Muscle of leg (tissue), 11 donors: Measurements from ENCODE around the gene MICOS13. TPM values are rescaled to one million over a fixed set of nuclear protein-coding genes. Genes with fewer than 3 reads are reported as not detected.
"Not testable (repeated sequence)": the region's sequence is repeated elsewhere in the genome, so short reads cannot be mapped to it uniquely, and the experiment has no call there.

Source experiments
- DNase-seq: peaks from one replicate; pipeline ENCODE4 v3.0.0; 2013
- H3K27ac ChIP-seq: one replicate; pipeline ENCODE4 v1.5.1; 2013; ENCODE audit warnings: mild to moderate bottlenecking, low read length, control low read depth
- H3K27me3 ChIP-seq: one replicate; pipeline ENCODE4 v1.6.1; 2013; ENCODE audit warnings: low read length; ENCODE audit not compliant: control insufficient read depth, insufficient read depth
- H3K36me3 ChIP-seq: one replicate; pipeline ENCODE4 v1.6.1; 2013; ENCODE audit warnings: low read length; ENCODE audit not compliant: control insufficient read depth, insufficient read depth
- H3K4me1 ChIP-seq: one replicate; pipeline ENCODE4 v1.6.1; 2013; ENCODE audit warnings: low read length; ENCODE audit not compliant: control insufficient read depth, insufficient read depth
- H3K4me3 ChIP-seq: one replicate; pipeline ENCODE4 v1.5.1; 2013; ENCODE audit warnings: low read length, control low read depth
- H3K9me3 ChIP-seq: replicated peaks from 2 replicates; pipeline ENCODE4 v1.6.1; 2013; ENCODE audit warnings: low read depth, low read length; ENCODE audit not compliant: control insufficient read depth
- WGBS: methylation state at CpG from one replicate; pipeline ENCODE4 v1.1.5; 2013; ENCODE audit warnings: missing lambda C conversion rate; ENCODE audit not compliant: insufficient coverage; 5-methylcytosine and 5-hydroxymethylcytosine counted together
- polyA plus RNA-seq, 8 donors: library from polyadenylated mRNA; unstranded; fragments of 120-200 nt; gene quantifications; one replicate each; pipeline versions ENCODE4 v1.2.1 to v1.2.3, GENCODE V29; 2013; ENCODE audit warnings: inconsistent platforms in 1 of 8, low replicate concordance in 1 of 8; ENCODE audit not compliant: insufficient read length in 8 of 8, insufficient read depth in 1 of 8
- total RNA-seq: library from RNA; stranded (reverse); fragments of 120-200 nt; gene quantifications from one replicate; pipeline ENCODE4 v1.2.4, GENCODE V29; 2013

Gene MICOS13
- total and polyA plus RNA-seq, 9 donors, result 74.4 to 122 (median 92.7) TPM

DNA sequence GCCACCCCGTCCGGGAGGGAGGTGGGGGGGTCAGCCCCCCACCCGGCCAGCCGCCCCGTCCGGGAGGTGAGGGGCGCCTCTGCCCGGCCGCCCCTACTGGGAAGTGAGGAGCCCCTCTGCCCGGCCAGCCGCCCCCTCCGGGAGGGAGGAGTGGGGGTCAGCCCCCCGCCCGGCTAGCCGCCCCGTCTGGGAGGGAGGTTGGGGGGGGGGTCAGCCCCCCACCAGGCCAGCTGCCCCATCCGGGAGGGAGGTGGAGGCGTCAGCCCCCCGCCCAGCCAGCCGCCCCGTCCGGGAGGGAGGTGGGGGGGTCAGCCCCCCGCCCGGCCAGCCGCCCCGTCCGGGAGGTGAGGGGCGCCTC, 21.7 kb upstream of the MICOS13 start:
- DNase-seq, H3K9me3 ChIP-seq, H3K4me3 ChIP-seq, H3K27me3 ChIP-seq, H3K4me1 ChIP-seq, H3K27ac ChIP-seq: not testable (repeated sequence)
- peaks cover 64% of the 10 kb centered on the region for H3K36me3 ChIP-seq
- 88% methylated on average over 5 of the region's 28 CpGs for WGBS

GRCh38 chr19:5700455-5701092, 20.3 kb upstream of the MICOS13 start:
- no peaks in the 10 kb centered on the region for H3K9me3 ChIP-seq
- WGBS, result 93% methylated on average over 21 of the region's 22 CpGs
- no peak overlapping the region for H3K4me3 ChIP-seq
- no peak overlapping the region for H3K27ac ChIP-seq
- peaks cover 65% of the 10 kb centered on the region for H3K36me3 ChIP-seq
- peaks cover 9% of the 10 kb centered on the region for H3K4me1 ChIP-seq
- no peaks in the 10 kb centered on the region for H3K27me3 ChIP-seq
- DNase-seq, result no peak

DNA sequence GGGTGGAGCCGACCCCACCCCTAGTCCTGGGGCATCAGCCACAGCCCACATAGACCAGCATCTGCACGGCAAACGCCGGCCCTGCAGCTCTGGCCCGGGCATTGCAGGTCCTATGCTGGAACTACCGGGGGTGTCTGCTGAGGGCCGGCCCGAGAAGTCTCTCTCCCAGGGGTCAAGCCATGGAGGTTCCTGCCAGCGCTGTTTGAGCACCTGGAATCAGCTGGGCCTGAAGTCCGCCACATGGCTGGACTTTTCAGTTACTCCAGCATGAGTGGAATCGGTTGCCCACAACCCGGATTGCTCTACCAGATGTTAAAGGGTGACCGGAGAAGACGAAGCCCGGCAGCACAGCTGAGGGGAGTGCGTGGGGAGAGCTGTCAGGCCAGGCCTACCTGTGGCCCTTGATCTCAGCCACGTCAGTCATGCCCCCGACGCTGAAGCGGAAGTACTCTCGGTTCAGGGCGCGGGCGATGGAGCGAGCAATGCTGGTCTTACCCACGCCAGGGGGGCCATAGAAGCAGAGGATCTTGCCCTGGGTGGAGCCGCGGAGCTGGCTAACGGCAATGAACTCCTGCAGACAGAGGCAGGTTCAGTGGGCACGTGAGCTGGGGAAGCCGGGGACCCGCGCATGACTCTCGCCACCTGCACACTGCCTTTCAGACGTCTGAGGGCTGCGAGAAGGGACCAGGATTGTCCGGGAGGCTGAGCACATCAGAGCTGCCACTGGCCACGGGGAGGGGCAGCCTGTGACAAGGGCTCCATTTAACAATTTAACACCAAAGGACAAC, 18.5 kb upstream of the MICOS13 start:
- Histone ChIP-seq H3K9me3 (no peaks in the 10 kb centered on the region), H3K27ac (no peak overlapping the region), H3K4me1 (peaks cover 22% of the 10 kb centered on the region), H3K36me3 (peaks cover 65% of the 10 kb centered on the region), H3K27me3 (no peaks in the 10 kb centered on the region), H3K4me3 (no peak overlapping the region)
- DNase-seq, result no peak
- WGBS, result 87% methylated on average over 35 of the region's 38 CpGs

DNA sequence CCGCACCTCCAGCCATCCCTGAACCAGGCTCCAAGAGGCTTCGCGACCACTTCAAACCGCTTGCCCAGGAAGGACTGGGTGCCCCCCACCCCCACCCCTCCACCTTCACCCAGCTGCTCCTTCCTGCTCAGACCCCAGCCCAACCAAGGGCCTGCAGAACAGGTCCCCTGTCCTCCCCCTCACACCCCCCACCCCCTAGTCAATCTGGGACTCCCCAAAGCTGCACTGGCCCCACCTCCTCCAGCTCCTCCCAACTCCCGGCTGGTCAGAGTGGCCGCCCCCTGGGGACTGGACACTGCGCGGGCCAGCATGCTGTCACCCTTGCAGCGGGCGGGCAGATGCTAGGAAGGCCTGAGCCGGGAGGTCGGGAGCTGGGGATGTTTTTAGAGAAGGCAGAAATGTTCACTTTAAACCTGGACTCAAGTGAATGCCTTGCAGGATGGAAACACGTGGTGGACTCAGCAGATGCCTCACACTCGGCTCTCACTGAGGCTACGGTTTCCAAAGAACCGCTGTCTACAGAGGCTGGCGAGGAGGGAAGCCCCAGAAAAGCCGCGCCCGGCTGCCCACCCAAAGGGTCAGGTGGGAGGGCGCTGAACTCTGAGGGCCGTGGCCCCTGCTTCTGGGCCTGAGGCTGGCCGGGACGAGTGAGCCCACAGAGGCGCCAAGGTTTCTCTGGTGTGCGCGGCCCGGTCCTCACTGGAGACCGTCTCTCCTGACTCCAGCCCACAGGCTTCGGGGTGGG, 17.7 kb upstream of the MICOS13 start:
- H3K36me3 ChIP-seq, result peaks cover 64% of the 10 kb centered on the region
- 78% methylated on average over 26 of the region's 30 CpGs for WGBS
- no peak for DNase-seq
- no peaks in the 10 kb centered on the region for H3K9me3 ChIP-seq
- H3K27me3 ChIP-seq, result no peaks in the 10 kb centered on the region
- no peak overlapping the region for H3K4me3 ChIP-seq
- H3K27ac ChIP-seq, result no peak overlapping the region
- H3K4me1 ChIP-seq, result peaks cover 30% of the 10 kb centered on the region

GRCh38 chr19:5697022-5697889, 16.9 kb upstream of the MICOS13 start:
- Histone ChIP-seq H3K4me3 (no peak overlapping the region), H3K36me3 (peaks cover 72% of the 10 kb centered on the region), H3K9me3 (no peaks in the 10 kb centered on the region), H3K27ac (no peak overlapping the region), H3K27me3 (no peaks in the 10 kb centered on the region), H3K4me1 (peaks cover 38% of the 10 kb centered on the region)
- DNase-seq, result no peak
- 68% methylated on average over 24 of the region's 25 CpGs for WGBS

GRCh38 chr19:5696196-5697021, 16.1 kb upstream of the MICOS13 start:
- 86% methylated on average over 40 of the region's 42 CpGs for whole genome bisulfite sequencing
- Histone ChIP-seq H3K27ac (no peak overlapping the region), H3K4me3 (no peak overlapping the region), H3K4me1 (peaks cover 47% of the 10 kb centered on the region), H3K36me3 (peaks cover 80% of the 10 kb centered on the region), H3K9me3 (no peaks in the 10 kb centered on the region), H3K27me3 (no peaks in the 10 kb centered on the region)
- no peak for DNase-seq

GRCh38 chr19:5695649-5696195, 15.4 kb upstream of the MICOS13 start:
- Histone ChIP-seq H3K27ac (peak overlapping the region; percentile 29), H3K36me3 (peaks cover 79% of the 10 kb centered on the region), H3K9me3 (no peaks in the 10 kb centered on the region), H3K4me3 (no peak overlapping the region), H3K27me3 (no peaks in the 10 kb centered on the region), H3K4me1 (peaks cover 54% of the 10 kb centered on the region)
- 71% methylated on average over 24 of the region's 28 CpGs for WGBS
- DNase-seq, result peak; percentile 50

GRCh38 chr19:5694956-5695648, 14.8 kb upstream of the MICOS13 start:
- Histone ChIP-seq H3K4me3 (no peak overlapping the region), H3K9me3 (no peaks in the 10 kb centered on the region), H3K27me3 (no peaks in the 10 kb centered on the region), H3K27ac (peak overlapping the region; percentile 29), H3K4me1 (peaks cover 55% of the 10 kb centered on the region), H3K36me3 (peaks cover 73% of the 10 kb centered on the region)
- 67% methylated on average over 7 of the region's 8 CpGs for WGBS
- DNase-seq, result no peak
